CD4-positive, alpha-beta T cell treated with Interleukin-21 for 1 hour (primary cell): ENCODE data around the gene YPEL3.

Experiments used
- DNase-seq: peaks from one replicate; pipeline ENCODE4 v3.0.0-alpha.2; 2020

YPEL3 gene

DNA sequence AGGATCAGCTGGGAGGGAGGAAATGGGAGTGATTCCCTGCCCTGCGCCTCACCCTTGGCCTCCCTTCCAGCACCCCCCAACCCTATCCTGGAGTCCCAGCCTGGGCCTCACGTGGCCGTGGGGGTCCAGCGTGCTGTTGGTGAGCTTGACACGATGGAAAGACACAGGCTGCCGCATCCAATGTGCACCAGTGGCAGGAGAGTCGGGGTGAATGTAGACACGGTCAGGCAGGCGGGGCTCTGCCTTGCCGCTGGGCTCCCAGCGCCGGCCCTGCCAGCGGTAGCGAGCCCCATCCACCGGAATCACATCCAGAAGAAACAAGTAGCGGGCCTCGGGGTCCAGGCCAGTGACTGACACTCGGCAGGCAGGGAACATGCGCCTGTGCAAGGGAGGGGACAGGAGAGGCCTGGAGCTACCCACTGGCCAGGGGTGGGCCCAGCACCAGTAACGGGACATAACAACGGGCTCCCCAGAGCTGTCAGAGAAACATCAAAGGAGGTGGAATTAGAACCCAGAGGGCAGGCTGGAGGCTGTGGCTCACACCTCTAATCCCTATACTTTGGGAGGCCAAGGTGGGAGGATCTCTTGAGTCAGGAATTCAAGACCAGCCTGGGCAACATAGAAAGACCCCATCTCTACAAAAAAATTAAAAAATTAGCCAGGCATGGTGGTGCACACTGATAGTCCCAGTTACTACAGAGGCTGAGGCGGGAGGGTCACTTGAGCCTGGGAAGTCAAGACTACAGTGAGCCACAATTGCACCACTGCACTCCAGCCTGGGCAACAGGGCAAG, 7.0 kb downstream of the YPEL3 start:
- no peak for DNase-seq

DNA sequence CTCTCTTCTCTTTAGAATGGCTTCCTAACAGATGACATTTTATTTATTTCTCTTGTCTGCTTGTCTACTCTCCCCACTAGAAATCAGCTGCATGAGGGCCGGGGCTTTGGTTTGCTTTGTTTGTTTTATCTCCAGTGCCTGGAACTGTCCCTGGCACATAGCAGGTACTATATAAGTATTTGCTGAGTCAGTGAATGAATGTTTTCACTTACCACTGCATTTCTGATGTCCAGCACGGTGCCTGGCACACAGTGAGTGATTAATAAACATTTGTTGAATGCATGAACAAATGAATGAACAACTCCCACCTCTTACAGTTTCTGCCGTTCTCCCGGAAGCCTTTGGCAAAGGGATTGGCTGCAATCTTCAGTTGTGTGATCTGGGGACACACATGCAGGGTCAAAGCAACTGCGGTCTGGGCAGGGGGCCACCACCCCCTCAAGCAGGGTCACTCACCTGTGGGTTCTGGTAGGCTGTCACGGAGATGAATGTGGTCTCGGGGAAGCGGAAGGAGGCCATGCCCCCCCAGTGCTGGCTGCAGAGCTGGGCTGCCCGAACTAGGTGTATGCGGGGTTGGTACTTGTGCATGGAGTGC, 7.7 kb downstream of the YPEL3 start:
- DNase-seq, result no peak

DNA sequence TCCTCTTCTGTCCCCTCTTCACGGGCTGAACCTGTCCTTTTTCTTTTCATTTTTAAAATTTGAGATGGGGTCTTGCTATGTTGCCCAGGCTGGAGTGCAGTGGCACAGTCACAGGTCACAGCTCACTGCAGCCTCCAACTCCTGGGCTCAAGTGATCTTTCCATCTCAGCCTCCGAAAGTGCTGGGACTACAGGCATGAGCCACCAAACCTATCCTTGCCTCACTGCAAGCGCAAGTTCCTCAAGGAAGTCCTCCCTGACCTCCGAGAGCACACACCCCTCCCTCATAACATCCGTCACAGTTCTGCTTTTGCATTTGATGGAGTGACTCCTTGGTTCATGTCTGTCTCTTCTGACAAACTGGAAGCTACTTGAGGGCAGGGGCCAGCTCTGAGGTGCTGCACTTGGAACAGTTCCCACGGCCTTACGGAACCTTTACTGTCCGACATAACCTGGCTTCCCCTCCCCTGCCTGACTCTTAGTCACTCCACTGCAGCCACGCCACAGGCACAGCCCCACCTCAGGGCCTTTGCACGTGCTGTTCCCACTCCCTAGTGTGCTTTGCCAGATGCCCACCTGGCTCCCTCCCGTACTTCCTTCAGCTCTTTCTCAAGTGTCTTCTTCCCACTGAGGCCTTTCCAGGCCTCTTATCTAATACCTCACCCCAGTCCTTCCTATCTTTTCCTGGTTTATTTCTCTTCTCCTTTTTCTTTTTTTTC, 8.7 kb downstream of the YPEL3 start:
- no peak for DNase-seq

DNA sequence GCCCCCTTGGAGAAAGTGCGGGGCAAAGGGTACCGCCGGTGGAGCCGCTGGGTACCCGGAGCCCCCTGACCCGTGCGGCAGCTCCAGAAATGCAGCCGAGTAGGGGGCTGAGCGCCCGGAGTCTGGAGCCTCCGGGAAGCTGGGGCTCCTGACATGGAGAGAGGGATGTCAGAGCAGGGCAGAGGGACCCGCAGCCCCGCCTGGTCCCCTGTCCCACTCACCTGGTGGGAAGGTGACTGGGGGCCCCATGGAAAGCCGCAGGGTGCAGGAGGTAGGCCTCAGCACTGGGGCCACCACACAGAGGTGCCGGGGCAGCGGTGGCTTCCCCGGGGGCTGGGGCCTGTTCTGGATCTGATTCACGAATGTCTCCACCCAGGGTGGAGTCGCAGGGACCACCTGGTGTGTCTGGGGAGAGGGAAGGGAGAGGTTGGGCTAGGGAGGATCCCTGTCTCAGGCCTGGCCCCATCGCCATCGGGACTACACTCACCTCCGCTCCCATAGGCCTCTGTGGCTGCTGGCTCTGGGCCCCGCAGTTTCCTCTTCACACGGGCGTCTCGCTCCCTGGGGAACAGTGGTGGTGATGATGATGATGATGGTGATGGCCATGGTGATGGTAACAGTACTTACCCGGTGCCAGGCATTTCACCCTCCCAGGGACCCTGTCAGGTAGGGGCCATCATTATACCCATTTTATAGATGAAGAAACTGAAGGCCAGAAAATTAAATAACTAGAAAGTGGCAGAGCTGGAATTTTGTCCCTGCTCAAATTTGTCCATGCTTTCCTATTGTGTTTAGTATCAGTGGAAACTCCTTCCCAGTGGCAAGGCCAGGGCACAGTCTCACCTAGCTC, 9.5 kb downstream of the YPEL3 start:
- DNase-seq, result no peak

DNA sequence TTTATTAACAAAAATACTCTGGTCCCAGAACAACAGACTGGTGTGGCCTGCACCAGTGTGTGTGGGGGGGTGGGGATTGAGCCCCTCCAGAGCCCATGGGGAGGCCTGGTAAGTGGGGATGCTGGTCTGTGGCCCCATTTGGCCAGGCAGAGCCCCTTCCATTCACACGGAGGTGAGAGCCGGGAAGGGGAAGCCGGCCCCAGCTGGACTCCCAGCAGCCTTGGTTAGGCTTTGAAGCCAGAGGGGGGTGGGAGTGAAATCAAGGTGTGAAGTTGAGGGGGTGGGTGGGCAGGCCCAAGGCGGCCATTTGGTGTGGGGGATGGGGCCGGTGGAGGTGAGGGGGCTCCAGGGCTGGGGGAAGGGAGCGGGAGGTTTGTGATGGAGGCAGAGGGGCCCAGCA, 10.2 kb downstream of the YPEL3 start:
- DNase-seq, result no peak

DNA sequence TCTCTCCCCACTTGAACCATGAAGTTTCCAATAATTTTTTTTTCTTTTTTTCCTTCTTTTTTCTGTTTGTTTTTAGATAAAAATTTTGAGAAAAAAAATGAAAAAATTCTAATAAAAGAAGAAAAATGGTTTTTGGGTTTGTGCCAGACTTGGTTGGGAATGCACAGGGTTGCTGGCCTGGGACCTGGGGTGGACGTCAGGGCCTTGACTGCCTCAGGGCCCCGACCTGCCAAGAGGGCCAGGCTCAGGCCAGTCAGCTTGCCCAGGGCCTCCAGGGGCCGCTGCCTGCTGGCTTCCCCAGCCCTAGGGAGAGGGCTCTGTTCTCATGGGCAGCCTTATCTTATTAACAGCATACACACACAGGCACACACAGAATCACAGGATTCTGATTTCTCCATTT, 10.8 kb downstream of the YPEL3 start:
- no peak for DNase-seq

DNA sequence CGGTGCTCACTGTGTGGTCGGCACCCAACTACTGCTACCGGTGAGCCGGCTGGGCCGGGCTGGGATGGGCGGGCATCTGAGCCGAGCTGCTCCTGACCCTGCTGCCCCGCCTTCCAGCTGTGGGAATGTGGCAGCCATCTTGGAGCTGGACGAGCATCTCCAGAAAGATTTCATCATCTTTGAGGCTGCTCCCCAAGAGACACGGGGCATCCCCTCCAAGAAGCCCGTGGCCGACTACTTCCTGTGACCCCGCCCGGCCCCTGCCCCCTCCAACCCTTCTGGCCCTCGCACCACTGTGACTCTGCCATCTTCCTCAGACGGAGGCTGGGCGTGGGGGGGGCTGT, 11.2 kb downstream of the YPEL3 start:
- no peak for DNase-seq

DNA sequence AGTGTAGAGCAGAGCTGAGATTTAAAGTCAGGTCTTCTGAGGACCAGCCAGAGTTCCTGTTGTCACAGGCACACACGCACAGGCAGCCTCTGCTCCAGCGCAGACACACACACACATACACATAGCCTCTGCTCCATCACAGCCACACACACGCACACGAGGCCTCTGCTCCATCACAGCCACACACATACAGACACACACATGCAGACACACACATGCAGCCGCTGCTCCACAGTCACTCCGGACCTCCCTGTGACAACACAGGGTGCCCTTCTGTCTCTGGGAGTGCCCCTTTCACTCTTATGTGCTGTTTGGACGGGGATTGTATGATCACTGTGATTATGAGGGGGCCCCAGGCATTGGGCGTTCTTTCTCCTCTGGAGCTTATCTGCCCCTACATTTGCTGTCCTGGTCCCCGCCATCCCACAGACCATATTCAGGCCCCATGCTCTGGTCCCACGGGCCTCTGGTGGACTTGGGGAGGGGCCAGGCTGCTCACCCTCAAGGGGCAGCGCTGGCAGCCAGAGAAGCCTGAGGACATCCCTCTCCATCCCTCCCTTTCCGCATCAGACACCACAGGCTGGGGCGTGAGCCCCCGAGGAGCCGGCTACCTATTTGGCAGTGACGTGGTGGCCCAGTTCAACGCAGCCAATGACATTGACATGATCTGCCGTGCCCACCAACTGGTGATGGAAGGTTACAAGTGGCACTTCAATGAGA, 11.8 kb downstream of the YPEL3 start:
- DNase-seq, result no peak

DNA sequence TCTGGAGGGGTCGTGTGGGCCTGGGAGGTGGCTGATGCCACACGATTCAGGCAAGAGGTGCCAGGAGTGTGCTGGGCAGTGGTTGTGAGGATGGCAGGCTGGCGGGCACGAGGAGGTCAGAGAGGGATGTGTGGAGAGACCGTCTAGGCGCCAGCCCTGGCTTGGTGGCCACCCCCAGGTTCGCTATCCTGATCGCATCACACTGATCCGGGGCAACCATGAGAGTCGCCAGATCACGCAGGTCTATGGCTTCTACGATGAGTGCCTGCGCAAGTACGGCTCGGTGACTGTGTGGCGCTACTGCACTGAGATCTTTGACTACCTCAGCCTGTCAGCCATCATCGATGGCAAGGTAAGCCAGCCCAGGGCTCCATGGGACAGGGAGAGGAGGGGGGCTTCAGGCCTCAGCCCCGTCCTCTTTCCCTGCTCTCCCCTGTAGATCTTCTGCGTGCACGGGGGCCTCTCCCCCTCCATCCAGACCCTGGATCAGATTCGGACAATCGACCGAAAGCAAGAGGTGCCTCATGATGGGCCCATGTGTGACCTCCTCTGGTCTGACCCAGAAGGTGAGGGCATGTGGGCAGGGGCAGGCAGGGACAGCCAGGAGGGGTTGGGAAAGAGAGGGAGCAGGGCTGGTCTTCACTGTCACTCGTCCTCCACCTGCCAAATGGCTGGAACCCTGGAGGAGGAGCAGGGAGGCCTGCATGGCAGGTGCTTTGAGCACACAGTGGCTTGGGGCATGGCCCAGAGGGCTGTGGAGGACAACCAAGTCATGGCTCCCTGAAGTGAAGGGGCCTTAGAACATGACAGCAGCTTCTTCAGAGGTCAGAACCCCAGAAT, 12.6 kb downstream of the YPEL3 start:
- DNase-seq, result no peak

DNA sequence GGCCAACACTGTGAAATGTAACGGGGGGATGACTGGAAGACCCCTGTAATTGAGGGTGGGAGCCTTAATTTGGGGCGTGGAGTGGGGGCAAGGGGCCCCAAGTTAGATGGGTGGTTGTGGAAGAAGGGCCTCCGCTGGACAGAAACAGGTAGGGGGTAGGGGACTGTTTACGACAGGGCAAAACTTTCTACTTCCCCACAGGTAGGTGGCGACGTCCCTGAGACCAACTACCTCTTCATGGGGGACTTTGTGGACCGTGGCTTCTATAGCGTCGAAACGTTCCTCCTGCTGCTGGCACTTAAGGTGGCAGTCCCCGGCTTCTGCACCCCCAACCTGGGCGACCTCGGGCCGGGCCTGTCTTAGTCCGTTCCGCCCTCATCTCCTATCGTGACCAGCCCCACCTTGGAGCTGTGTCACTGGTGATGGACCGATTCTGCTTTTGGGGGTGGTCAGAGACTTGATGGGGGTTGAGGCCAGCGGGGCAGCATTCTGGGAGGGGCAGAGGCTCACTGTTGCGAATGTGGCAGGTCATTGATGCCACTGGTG, 13.4 kb downstream of the YPEL3 start:
- DNase-seq, result no peak

DNA sequence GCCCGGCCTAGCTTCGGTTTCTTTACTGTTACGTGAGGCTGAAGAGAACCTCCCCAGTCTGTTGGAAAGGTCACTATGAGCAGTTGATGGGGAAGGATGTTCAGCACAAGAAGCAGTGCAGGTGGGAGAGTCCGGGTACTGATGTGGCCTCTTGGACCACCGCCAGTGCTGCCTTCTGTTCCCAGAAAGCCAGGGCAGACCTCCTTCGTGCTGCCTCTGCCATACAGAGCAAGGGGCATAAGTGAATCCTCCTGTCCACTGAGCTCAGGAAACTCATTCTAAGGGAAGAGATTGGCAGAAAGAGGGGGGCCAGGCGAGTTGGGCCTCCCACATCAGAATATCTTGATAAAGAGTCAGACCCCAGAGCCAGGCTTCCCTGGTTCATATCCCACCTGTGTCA, 16.5 kb downstream of the YPEL3 start:
- DNase-seq, result no peak

DNA sequence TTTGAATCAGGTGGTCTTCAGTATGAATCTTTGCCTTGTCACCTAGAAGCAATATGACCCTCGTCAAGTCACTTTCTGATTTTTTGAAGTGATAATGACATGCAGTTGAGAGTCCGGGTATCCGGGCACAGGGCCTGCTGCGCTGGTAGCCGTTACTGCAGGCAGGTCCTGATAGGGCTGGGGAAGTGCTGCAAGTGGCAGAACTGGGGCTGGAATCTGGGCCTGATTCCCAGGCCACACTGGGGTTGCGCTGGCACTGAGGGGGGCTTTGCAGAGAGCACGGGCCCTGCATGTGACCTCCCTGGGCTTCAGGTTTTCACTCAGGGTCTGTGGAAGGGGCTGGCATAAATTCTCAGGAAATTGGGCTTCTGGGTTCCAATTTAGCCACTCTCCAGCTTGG, 17.3 kb downstream of the YPEL3 start:
- no peak for DNase-seq

DNA sequence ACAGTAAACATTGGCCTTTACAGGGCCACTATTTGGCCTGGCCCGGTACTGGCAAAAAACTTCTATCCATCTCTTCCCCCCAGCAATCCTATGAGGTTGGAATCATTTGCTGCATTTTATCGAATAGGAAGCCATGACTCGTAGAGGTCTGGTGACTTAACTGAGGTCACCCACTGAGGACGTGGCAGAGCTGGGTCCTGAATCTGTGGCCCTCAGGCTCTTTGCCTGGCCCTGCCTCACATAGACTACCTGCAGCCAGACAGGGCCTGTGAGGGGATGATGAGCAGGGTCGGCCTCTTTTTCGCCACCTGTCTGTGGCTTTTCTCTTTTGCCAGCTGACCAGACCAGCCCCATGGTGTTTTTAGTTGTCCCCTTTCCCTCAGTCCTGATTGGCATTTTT, 18.4 kb downstream of the YPEL3 start:
- DNase-seq, result no peak

DNA sequence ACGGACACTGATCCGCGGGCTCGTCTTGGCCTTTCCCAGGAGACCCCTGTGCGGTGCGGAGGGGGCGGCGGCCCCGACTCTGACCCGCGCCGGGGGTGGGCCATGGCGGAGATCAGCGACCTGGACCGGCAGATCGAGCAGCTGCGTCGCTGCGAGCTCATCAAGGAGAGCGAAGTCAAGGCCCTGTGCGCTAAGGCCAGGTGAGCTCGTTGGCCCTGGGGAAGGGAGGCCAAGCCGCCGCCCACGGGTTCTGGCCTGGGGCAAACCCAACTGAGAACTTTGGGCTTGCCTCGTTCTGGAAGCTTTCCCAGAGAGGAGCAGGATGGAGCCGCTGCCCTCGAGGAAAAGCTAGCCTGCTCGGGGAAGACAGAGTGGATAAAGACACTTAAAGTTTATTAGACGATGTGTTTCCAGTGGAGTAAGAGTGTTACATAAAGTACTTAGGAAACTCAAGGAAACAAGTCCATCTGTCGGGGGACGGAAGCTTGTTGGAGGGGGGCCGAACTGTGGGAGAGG, 19.7 kb downstream of the YPEL3 start:
- peak; percentile 22 for DNase-seq

DNA sequence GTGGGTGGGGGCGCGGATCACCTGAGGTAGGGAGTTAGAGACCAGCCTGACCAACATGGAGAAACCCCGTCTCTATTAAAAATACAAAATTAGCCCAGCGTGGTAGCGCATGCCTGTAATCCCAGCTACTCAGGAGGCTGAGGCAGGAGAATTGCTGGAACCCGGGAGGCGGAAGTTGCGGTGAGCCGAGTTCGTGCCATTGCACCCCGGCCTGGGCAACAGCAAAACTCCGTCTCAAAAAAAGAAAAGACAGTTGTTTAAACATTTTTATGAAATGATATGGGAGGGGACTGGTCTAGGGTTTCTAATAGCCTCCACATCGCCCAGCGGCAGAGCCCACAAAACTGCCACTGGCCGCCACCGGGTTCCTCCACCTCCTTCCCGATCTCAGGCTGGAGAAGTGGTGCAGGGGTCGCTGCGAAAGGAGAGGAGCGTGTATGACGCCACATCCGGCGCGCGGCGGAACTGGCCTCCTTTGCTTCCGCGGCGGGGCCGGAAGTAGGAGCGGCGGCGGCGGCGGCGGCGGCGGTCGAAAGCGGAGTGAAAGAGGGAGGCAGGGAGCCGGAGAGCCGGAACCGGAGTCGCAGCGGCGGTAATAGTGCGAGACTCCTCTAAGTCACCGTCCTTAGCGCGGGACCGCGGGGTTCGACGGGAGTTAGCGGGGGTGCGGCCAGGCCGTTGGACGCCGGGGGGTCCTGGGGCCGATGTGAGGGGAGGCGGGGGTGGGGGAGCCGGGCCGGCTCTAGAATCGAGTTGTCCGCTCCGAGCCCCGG, 20.3 kb downstream of the YPEL3 start, which contains the start of gene PPP4C:
Gene PPP4C (plus strand): TSS at position 492 of the 773 bp plus-strand sequence. CDS start 384 bp downstream, outside the sequence.
- DNase-seq, result peak; percentile 90

DNA sequence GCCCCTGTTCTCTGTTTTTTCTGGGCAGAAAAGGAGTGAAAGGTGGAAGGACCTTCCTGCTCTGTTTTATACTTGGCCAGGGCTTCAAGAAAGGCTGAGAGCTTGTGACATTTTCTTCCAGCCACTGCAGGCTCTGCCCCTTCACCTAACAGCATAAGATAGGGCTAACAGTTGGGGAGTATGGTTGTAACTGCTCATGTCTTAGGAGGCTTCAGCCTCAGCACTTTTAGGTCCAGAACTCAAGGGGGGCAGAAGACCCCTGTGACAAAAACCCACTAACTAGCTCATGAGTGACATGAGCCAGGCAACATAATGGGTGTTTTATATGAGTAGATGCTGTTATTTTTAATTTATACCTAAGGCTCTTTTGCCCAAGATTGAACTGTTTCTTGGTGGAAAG, 25.5 kb downstream of the YPEL3 start:
- no peak for DNase-seq

DNA sequence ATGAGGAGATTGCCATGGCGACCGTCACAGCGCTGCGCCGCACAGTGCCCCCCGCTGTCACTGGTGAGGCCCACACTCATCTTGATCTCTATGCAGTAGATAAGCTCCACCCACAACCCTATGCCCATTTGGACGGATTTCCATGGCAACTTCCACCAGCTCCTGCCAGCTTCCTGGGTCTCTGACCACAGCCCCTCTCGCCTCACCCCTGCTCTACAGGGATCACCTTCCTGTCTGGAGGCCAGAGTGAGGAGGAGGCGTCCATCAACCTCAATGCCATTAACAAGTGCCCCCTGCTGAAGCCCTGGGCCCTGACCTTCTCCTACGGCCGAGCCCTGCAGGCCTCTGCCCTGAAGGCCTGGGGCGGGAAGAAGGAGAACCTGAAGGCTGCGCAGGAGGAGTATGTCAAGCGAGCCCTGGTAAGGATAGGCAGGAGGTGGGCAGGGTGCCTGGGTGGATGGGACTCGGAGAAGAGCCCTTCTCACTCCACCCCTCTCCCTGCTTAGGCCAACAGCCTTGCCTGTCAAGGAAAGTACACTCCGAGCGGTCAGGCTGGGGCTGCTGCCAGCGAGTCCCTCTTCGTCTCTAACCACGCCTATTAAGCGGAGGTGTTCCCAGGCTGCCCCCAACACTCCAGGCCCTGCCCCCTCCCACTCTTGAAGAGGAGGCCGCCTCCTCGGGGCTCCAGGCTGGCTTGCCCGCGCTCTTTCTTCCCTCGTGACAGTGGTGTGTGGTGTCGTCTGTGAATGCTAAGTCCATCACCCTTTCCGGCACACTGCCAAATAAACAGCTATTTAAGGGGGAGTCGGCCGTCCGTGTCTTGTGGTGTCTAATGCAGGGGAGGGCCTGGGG, 26.2 kb downstream of the YPEL3 start:
- DNase-seq, result no peak

DNA sequence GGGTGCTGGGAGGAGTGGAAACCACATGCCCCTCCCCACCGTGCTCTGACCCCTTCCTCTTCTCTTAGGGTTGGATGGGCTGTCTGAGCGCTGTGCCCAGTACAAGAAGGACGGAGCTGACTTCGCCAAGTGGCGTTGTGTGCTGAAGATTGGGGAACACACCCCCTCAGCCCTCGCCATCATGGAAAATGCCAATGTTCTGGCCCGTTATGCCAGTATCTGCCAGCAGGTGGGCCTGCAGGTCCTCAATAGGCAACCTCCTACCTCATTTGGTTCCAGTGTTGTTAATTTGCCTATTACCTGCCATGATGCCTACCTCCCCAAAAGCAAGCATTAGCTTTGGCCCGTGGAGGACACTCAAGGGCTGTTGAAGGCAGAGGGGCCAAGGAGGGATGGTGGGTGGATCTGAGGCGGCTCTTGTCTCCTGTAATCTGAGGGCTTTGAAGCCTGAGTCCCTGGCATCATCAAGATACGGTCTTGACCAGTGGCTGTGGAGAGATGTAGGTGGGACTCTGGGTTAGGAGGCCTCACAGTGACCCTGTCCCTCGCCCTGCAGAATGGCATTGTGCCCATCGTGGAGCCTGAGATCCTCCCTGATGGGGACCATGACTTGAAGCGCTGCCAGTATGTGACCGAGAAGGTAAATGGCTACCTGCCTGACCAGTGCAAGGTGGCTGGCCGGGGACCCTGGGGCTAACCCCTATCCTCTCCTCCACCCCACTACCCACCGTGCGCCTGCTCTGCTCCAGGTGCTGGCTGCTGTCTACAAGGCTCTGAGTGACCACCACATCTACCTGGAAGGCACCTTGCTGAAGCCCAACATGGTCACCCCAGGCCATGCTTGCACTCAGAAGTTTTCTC, 27.0 kb downstream of the YPEL3 start:
- DNase-seq, result peak; percentile 68
